ENCODE data around the gene SOCS6. TPM values are rescaled to one million over a fixed set of nuclear protein-coding genes. Genes with fewer than 3 reads are reported as not detected.
A peak's percentile ranks its signal among the peaks of the same experiment; 100 is the strongest.

Gene SOCS6
- total and polyA plus RNA-seq, 4 donors = 5.5 to 30.1 (median 8.7) TPM

DNA sequence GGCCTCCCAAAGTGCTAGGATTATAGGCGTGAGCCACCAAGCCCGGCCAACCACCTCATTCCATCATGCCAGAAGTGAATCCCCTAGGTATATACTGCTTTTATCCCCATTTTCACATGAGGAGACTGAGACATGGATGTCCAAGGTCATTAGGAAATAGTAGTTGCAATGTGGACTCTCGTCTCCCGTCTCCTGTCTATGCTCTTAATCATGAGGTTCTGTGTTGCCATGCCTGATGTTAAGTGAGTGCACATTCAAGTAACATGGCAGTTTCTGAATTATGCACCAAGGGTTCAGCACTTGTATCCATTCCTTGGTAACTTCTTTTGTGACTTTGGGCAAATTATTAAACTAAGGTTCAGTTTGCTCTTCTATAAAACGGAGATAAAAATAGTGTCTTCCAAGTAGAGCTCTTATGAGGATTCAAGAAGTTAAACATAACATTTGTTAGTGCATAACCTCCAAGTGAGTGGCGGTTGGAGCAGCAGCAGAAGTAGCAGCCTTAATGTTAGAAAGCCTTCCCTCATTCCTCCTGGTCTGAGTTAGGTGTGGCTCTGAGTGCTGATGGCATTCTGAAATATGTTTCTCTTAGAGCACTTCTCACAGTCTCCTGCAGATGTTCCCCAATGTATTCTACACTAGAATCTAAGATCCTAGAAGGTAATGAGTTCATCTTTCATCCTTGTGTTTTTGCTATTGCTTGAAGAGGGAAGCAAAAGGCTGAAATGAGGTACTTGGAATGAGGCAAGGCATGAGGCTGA is 21.9 kb downstream of the SOCS6 start:
- WGBS = 89% methylated on average over 6 of the region's 6 CpGs
- Histone ChIP-seq H3K4me3 (ENCODE audit: low read depth in 1 of 3, low read length in 3 of 3) (no peak overlapping the region), H3K9me3 (ENCODE audit: control insufficient read depth in 4 of 4, low read length in 3 of 4) (no peaks in the 10 kb centered on the region), H3K27ac (ENCODE audit: low read depth in 1 of 2, low read length in 2 of 2) (no peak overlapping the region), H3K36me3 (ENCODE audit: control insufficient read depth in 4 of 4, insufficient read depth in 3 of 4, low read depth in 1 of 4, low read length in 3 of 4) (no peaks in the 10 kb centered on the region), H3K27me3 (ENCODE audit: control insufficient read depth in 4 of 4, insufficient read depth in 4 of 4, low read length in 3 of 4) (no peaks in the 10 kb centered on the region), H3K9ac (ENCODE audit: low read depth in 1 of 2, low read length in 2 of 2) (no peak overlapping the region), H3K4me1 (ENCODE audit: control insufficient read depth in 4 of 4, insufficient read depth in 4 of 4, low read length in 3 of 4) (peaks cover 0 to 24% (median 14%) of the 10 kb centered on the region in 4 donors)
- no peak for DNase-seq (ENCODE audit: low spot score)
- TF ChIP-seq TAF1 (conservative IDR thresholded peaks at IDR 0.05) (no peak), RXRA (IDR thresholded peaks at IDR 0.05) (no peak)

DNA sequence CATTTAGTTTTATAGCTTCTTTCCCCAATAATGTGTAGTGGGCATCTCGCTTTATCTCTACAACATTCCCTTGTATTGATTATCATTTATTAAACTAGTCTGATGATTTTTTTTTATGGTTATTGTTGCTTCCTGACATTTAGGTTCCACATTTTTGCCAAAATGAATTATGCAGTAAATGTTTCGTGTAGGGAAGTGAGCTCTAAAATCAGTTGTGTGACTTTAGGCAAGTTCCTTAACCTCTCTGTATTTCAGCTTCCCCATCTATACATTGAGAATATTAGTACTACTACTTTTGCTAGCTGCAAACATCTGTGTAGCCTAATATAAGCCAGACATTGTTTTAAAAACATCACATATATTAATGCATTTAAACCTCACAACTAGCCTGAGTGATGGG is 22.9 kb downstream of the SOCS6 start:
- Histone ChIP-seq H3K4me3 (ENCODE audit: low read depth in 1 of 3, low read length in 3 of 3) (no peak overlapping the region), H3K9ac (ENCODE audit: low read depth in 1 of 2, low read length in 2 of 2) (no peak overlapping the region), H3K36me3 (ENCODE audit: control insufficient read depth in 4 of 4, insufficient read depth in 3 of 4, low read depth in 1 of 4, low read length in 3 of 4) (no peaks in the 10 kb centered on the region), H3K27ac (ENCODE audit: low read depth in 1 of 2, low read length in 2 of 2) (no peak overlapping the region), H3K9me3 (ENCODE audit: control insufficient read depth in 4 of 4, low read length in 3 of 4) (no peaks in the 10 kb centered on the region), H3K4me1 (ENCODE audit: control insufficient read depth in 4 of 4, insufficient read depth in 4 of 4, low read length in 3 of 4) (peaks cover 0 to 24% (median 14%) of the 10 kb centered on the region in 4 donors), H3K27me3 (ENCODE audit: control insufficient read depth in 4 of 4, insufficient read depth in 4 of 4, low read length in 3 of 4) (no peaks in the 10 kb centered on the region)
- DNase-seq (ENCODE audit: low spot score) = no peak
- no peak for TF ChIP-seq SP1 (IDR thresholded peaks at IDR 0.05)
- TF ChIP-seq JUND (IDR thresholded peaks at IDR 0.05) = no peak
- TF ChIP-seq, protein P1, sequence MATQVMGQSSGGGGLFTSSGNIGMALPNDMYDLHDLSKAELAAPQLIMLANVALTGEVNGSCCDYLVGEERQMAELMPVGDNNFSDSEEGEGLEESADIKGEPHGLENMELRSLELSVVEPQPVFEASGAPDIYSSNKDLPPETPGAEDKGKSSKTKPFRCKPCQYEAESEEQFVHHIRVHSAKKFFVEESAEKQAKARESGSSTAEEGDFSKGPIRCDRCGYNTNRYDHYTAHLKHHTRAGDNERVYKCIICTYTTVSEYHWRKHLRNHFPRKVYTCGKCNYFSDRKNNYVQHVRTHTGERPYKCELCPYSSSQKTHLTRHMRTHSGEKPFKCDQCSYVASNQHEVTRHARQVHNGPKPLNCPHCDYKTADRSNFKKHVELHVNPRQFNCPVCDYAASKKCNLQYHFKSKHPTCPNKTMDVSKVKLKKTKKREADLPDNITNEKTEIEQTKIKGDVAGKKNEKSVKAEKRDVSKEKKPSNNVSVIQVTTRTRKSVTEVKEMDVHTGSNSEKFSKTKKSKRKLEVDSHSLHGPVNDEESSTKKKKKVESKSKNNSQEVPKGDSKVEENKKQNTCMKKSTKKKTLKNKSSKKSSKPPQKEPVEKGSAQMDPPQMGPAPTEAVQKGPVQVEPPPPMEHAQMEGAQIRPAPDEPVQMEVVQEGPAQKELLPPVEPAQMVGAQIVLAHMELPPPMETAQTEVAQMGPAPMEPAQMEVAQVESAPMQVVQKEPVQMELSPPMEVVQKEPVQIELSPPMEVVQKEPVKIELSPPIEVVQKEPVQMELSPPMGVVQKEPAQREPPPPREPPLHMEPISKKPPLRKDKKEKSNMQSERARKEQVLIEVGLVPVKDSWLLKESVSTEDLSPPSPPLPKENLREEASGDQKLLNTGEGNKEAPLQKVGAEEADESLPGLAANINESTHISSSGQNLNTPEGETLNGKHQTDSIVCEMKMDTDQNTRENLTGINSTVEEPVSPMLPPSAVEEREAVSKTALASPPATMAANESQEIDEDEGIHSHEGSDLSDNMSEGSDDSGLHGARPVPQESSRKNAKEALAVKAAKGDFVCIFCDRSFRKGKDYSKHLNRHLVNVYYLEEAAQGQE (IDR thresholded peaks at IDR 0.05) = no peak
- TF ChIP-seq TAF1 (conservative IDR thresholded peaks at IDR 0.05) = no peak
- TF ChIP-seq HNF4A (conservative IDR thresholded peaks at IDR 0.05) = no peak
- TF ChIP-seq NR2F2 (IDR thresholded peaks at IDR 0.05) = no peak
- no peak for TF ChIP-seq RXRA (IDR thresholded peaks at IDR 0.05)
- TF ChIP-seq, protein P2, sequence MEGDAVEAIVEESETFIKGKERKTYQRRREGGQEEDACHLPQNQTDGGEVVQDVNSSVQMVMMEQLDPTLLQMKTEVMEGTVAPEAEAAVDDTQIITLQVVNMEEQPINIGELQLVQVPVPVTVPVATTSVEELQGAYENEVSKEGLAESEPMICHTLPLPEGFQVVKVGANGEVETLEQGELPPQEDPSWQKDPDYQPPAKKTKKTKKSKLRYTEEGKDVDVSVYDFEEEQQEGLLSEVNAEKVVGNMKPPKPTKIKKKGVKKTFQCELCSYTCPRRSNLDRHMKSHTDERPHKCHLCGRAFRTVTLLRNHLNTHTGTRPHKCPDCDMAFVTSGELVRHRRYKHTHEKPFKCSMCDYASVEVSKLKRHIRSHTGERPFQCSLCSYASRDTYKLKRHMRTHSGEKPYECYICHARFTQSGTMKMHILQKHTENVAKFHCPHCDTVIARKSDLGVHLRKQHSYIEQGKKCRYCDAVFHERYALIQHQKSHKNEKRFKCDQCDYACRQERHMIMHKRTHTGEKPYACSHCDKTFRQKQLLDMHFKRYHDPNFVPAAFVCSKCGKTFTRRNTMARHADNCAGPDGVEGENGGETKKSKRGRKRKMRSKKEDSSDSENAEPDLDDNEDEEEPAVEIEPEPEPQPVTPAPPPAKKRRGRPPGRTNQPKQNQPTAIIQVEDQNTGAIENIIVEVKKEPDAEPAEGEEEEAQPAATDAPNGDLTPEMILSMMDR (IDR thresholded peaks at IDR 0.05; ENCODE audit: low read depth, low read length, missing input control) = no peak
- TF ChIP-seq FOXA1 (IDR thresholded peaks at IDR 0.05) = no peak
- WGBS = 83% methylated on average over 2 of the region's 2 CpGs

DNA sequence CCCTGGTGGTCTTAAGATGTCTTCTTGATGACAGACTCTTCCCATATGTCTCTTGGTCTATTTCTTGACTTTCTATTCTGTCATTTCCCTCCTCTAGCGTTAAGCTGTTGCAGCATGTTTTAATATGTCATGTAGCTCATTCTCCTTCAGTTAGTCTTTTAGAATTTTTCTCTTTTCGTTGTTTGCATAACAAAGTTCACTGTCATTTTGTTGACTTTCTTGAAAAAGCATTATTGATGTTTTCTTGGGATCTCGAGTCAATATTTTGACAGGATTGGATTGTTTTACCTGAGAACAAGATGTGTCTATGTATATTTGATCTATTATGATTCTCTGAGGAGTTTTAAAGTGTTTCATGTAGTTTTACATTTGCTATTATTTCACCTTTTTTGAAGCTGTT is 24.8 kb downstream of the SOCS6 start:
- WGBS = 36% methylated on average over 3 of the region's 3 CpGs

More for the DNA sequence above, 24.8 kb downstream of the SOCS6 start:
- no peaks in the 10 kb centered on the region for H3K27me3 ChIP-seq (ENCODE audit: control insufficient read depth in 4 of 4, insufficient read depth in 4 of 4, low read length in 3 of 4)
- DNase-seq (ENCODE audit: low spot score) = no peak
- H3K9me3 ChIP-seq (ENCODE audit: control insufficient read depth in 4 of 4, low read length in 3 of 4) = no peaks in the 10 kb centered on the region
- TF ChIP-seq YY1 (IDR thresholded peaks at IDR 0.05) = no peak
- TF ChIP-seq, protein P3, sequence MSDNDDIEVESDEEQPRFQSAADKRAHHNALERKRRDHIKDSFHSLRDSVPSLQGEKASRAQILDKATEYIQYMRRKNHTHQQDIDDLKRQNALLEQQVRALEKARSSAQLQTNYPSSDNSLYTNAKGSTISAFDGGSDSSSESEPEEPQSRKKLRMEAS (IDR thresholded peaks at IDR 0.05) = no peak
- TF ChIP-seq, protein P1 (IDR thresholded peaks at IDR 0.05) = no peak
- no peak for TF ChIP-seq EGR1 (IDR thresholded peaks at IDR 0.05; ENCODE audit: low read depth in 2 of 2)
- no peak for TF ChIP-seq FOXA2 (IDR thresholded peaks at IDR 0.05)
- TF ChIP-seq JUND (IDR thresholded peaks at IDR 0.05) = no peak
- TF ChIP-seq, protein P4, sequence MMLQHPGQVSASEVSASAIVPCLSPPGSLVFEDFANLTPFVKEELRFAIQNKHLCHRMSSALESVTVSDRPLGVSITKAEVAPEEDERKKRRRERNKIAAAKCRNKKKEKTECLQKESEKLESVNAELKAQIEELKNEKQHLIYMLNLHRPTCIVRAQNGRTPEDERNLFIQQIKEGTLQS (IDR thresholded peaks at IDR 0.05) = no peak
- TF ChIP-seq RXRA (IDR thresholded peaks at IDR 0.05) = no peak
- peaks cover 0 to 24% (median 14%) of the 10 kb centered on the region in 4 donors for H3K4me1 ChIP-seq (ENCODE audit: control insufficient read depth in 4 of 4, insufficient read depth in 4 of 4, low read length in 3 of 4)
- no peak overlapping the region for H3K27ac ChIP-seq (ENCODE audit: low read depth in 1 of 2, low read length in 2 of 2)
- no peaks in the 10 kb centered on the region for H3K36me3 ChIP-seq (ENCODE audit: control insufficient read depth in 4 of 4, insufficient read depth in 3 of 4, low read depth in 1 of 4, low read length in 3 of 4)
- H3K9ac ChIP-seq (ENCODE audit: low read depth in 1 of 2, low read length in 2 of 2) = no peak overlapping the region
- H3K4me3 ChIP-seq (ENCODE audit: low read depth in 1 of 3, low read length in 3 of 3) = peak overlapping the region in 1 of 3 donors; percentile 12

Measured in liver (tissue), 9 donors.